H1 (cell line): ENCODE results near the gene SNRK. TPM values are rescaled to one million over a fixed set of nuclear protein-coding genes. Genes with fewer than 3 reads are reported as not detected.

Experiments
- CTBP2 ChIP-seq: IDR thresholded peaks from 2 replicates; pipeline ENCODE4 v1.7.0; 2011; ENCODE audit warnings: borderline replicate concordance, mild to moderate bottlenecking, moderate library complexity, mixed read lengths, low read length; ENCODE audit not compliant: insufficient read depth, insufficient read length
- EGR1 ChIP-seq: IDR thresholded peaks from 2 replicates; pipeline ENCODE4 v1.6.1; 2011; ENCODE audit warnings: low read depth, low read length, borderline replicate concordance
- EZH2 ChIP-seq: fragments of 200-600 bp; sonication (generic); IDR thresholded peaks from 2 replicates; pipeline ENCODE4 v1.7.1; 2012; ENCODE audit warnings: low read depth, mild to moderate bottlenecking, moderate library complexity, low read length, inconsistent platforms; ENCODE audit not compliant: severe bottlenecking
- GABPA ChIP-seq: IDR thresholded peaks from 2 replicates; pipeline ENCODE4 v1.6.1; 2011; ENCODE audit warnings: mild to moderate bottlenecking, low read length, moderate library complexity, borderline replicate concordance; ENCODE audit not compliant: insufficient read depth
- NANOG ChIP-seq: IDR thresholded peaks from 2 replicates; pipeline ENCODE4 v1.6.1; 2011; ENCODE audit warnings: low read length, low read depth, mild to moderate bottlenecking, inconsistent platforms; ENCODE audit not compliant: insufficient read depth, poor library complexity, severe bottlenecking
- RFX5 ChIP-seq: IDR thresholded peaks from 2 replicates; pipeline ENCODE4 v1.6.1; 2011; ENCODE audit warnings: low read depth, low read length, improper control_type of control experiment, borderline replicate concordance
- SAP30 ChIP-seq: fragments of 300-600 bp; sonication (generic); IDR thresholded peaks from 2 replicates; pipeline ENCODE4 v1.7.1; 2012; ENCODE audit warnings: low read length, moderate library complexity, mild to moderate bottlenecking, inconsistent platforms; ENCODE audit not compliant: insufficient read depth, insufficient replicate concordance
- SIX5 ChIP-seq: IDR thresholded peaks from 2 replicates; pipeline ENCODE4 v1.6.1; 2011; ENCODE audit warnings: mild to moderate bottlenecking, low read depth, low read length
- polyA plus RNA-seq, 7 experiments: library from polyadenylated mRNA; depleted of rRNA in 3 of 7; stranded (reverse) in 5 of 7; unstranded in 2 of 7; fragments of >200 nt in 5 of 7; fragments of 200-250 nt in 2 of 7; gene quantifications; 1 replicate in 5 of 7; 2 replicates in 1 of 7; 4 replicates in 1 of 7; pipeline versions ENCODE4 v1.2.1 to v1.2.3, GENCODE V29; 2011 to 2013; ENCODE audit warnings: missing spikeins in 2 of 7, mixed read lengths in 2 of 7
- total RNA-seq: library from RNA; stranded (reverse); fragmentation: NEBNext Ultra II Directional; extraction: Animal tissue kit (Norgen Biotek cat#: 25700); gene quantifications from 2 replicates; pipeline ENCODE4 v1.2.1, GENCODE V29; 2021
- TF ChIP-seq, protein P1 (sequence below): fragments of 300-600 bp; sonication (generic); IDR thresholded peaks from 2 replicates; pipeline ENCODE4 v1.7.1; 2012; ENCODE audit warnings: low read length, moderate library complexity, mild to moderate bottlenecking, inconsistent platforms; ENCODE audit not compliant: insufficient replicate concordance

Gene SNRK
- total and polyA plus RNA-seq, 2 of the 8 experiments (the other 6 are each of a cell fraction or from before 2014, with no cell fraction given), result 4.4 to 11.7 TPM

DNA sequence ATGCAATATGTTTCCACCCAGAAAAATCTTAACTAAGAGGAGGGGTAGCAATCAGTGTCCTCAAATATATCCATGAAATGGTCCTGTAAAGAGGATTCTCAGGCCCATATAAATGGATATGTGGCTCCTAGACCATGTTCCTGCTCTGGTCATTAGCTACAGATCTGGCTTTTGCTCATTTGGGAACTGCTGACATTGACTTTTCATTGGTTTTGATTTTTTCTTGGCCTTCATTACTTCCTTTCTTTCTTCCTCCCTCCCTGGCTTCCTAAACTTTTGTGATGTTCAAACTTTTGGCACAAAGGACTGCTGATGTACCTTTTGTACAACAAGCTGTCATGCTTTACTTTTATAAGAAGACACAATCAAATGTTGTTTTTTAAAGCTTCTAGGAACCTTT is 41.6 kb upstream of the SNRK start (continued):
- TF ChIP-seq, protein P1, sequence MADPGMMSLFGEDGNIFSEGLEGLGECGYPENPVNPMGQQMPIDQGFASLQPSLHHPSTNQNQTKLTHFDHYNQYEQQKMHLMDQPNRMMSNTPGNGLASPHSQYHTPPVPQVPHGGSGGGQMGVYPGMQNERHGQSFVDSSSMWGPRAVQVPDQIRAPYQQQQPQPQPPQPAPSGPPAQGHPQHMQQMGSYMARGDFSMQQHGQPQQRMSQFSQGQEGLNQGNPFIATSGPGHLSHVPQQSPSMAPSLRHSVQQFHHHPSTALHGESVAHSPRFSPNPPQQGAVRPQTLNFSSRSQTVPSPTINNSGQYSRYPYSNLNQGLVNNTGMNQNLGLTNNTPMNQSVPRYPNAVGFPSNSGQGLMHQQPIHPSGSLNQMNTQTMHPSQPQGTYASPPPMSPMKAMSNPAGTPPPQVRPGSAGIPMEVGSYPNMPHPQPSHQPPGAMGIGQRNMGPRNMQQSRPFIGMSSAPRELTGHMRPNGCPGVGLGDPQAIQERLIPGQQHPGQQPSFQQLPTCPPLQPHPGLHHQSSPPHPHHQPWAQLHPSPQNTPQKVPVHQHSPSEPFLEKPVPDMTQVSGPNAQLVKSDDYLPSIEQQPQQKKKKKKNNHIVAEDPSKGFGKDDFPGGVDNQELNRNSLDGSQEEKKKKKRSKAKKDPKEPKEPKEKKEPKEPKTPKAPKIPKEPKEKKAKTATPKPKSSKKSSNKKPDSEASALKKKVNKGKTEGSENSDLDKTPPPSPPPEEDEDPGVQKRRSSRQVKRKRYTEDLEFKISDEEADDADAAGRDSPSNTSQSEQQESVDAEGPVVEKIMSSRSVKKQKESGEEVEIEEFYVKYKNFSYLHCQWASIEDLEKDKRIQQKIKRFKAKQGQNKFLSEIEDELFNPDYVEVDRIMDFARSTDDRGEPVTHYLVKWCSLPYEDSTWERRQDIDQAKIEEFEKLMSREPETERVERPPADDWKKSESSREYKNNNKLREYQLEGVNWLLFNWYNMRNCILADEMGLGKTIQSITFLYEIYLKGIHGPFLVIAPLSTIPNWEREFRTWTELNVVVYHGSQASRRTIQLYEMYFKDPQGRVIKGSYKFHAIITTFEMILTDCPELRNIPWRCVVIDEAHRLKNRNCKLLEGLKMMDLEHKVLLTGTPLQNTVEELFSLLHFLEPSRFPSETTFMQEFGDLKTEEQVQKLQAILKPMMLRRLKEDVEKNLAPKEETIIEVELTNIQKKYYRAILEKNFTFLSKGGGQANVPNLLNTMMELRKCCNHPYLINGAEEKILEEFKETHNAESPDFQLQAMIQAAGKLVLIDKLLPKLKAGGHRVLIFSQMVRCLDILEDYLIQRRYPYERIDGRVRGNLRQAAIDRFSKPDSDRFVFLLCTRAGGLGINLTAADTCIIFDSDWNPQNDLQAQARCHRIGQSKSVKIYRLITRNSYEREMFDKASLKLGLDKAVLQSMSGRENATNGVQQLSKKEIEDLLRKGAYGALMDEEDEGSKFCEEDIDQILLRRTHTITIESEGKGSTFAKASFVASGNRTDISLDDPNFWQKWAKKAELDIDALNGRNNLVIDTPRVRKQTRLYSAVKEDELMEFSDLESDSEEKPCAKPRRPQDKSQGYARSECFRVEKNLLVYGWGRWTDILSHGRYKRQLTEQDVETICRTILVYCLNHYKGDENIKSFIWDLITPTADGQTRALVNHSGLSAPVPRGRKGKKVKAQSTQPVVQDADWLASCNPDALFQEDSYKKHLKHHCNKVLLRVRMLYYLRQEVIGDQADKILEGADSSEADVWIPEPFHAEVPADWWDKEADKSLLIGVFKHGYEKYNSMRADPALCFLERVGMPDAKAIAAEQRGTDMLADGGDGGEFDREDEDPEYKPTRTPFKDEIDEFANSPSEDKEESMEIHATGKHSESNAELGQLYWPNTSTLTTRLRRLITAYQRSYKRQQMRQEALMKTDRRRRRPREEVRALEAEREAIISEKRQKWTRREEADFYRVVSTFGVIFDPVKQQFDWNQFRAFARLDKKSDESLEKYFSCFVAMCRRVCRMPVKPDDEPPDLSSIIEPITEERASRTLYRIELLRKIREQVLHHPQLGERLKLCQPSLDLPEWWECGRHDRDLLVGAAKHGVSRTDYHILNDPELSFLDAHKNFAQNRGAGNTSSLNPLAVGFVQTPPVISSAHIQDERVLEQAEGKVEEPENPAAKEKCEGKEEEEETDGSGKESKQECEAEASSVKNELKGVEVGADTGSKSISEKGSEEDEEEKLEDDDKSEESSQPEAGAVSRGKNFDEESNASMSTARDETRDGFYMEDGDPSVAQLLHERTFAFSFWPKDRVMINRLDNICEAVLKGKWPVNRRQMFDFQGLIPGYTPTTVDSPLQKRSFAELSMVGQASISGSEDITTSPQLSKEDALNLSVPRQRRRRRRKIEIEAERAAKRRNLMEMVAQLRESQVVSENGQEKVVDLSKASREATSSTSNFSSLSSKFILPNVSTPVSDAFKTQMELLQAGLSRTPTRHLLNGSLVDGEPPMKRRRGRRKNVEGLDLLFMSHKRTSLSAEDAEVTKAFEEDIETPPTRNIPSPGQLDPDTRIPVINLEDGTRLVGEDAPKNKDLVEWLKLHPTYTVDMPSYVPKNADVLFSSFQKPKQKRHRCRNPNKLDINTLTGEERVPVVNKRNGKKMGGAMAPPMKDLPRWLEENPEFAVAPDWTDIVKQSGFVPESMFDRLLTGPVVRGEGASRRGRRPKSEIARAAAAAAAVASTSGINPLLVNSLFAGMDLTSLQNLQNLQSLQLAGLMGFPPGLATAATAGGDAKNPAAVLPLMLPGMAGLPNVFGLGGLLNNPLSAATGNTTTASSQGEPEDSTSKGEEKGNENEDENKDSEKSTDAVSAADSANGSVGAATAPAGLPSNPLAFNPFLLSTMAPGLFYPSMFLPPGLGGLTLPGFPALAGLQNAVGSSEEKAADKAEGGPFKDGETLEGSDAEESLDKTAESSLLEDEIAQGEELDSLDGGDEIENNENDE, result no peak
- TF ChIP-seq NANOG (no peak), SAP30 (no peak), RFX5 (no peak), CTBP2 (no peak), GABPA (no peak), EZH2 (no peak), EGR1 (no peak), SIX5 (no peak)
